ENCODE results near the gene POPDC3.

DNA sequence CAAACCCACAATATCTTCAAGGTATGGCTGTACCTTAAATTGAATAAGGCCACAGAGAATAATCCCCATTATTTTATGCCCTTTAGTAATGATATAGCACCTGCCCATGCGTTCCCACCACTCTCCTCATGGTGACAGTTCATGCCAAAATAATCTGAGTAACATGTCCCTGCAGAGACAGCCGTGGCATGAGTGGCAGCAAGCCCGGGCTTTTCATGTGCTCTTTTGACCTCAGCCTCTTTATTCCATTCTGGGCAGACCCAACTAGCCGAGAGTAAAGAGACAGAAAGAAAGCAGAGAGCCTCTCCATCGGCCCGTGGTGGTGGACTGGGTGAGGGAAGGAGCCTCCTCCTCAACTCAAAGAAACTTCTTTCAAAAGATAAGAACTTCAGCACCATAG is 19.9 kb upstream of the POPDC3 start:
- TF ChIP-seq, protein P1, sequence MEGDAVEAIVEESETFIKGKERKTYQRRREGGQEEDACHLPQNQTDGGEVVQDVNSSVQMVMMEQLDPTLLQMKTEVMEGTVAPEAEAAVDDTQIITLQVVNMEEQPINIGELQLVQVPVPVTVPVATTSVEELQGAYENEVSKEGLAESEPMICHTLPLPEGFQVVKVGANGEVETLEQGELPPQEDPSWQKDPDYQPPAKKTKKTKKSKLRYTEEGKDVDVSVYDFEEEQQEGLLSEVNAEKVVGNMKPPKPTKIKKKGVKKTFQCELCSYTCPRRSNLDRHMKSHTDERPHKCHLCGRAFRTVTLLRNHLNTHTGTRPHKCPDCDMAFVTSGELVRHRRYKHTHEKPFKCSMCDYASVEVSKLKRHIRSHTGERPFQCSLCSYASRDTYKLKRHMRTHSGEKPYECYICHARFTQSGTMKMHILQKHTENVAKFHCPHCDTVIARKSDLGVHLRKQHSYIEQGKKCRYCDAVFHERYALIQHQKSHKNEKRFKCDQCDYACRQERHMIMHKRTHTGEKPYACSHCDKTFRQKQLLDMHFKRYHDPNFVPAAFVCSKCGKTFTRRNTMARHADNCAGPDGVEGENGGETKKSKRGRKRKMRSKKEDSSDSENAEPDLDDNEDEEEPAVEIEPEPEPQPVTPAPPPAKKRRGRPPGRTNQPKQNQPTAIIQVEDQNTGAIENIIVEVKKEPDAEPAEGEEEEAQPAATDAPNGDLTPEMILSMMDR (IDR thresholded peaks at IDR 0.05), result no peak
- TF ChIP-seq POLR2AphosphoS5 (IDR thresholded peaks at IDR 0.05) (no peak), EP300 (IDR thresholded peaks at IDR 0.05) (no peak)
